Measurements from ENCODE around the gene SYNJ2. TPM values are rescaled to one million over a fixed set of nuclear protein-coding genes. Genes with fewer than 3 reads are reported as not detected.

SYNJ2 gene
- polyA plus RNA-seq, 1 donor from 2014 or later: 0.12 TPM

GRCh38 chr6:158021814-158022748, 40.4 kb downstream of the SYNJ2 start:
- TF ChIP-seq EZH2 (IDR thresholded peaks at IDR 0.05; ENCODE audit: borderline replicate concordance, insufficient read depth, low read length, poor library complexity, severe bottlenecking): no peak
- no peak for TF ChIP-seq RAD21 (conservative IDR thresholded peaks at IDR 0.05)
- no peak for TF ChIP-seq SMC3 (conservative IDR thresholded peaks at IDR 0.05; ENCODE audit: poor library complexity)
- no peak for TF ChIP-seq MXI1 (conservative IDR thresholded peaks at IDR 0.05; ENCODE audit: poor library complexity, severe bottlenecking)
- TF ChIP-seq TAF1 (IDR thresholded peaks at IDR 0.05; ENCODE audit: low read depth): no peak
- TF ChIP-seq EP300 (conservative IDR thresholded peaks at IDR 0.05; ENCODE audit: poor library complexity, severe bottlenecking): no peak
- no peak for TF ChIP-seq REST (IDR thresholded peaks at IDR 0.05; ENCODE audit: borderline replicate concordance)
- TF ChIP-seq CTCF (IDR thresholded peaks at IDR 0.05; ENCODE audit: poor library complexity, severe bottlenecking): no peak
- no peak for TF ChIP-seq POLR2AphosphoS5 (IDR thresholded peaks at IDR 0.05)
- H2AFZ ChIP-seq (ENCODE audit: low read depth, low read length): no peak overlapping the region
- no peaks in the 10 kb centered on the region for H3K9me3 ChIP-seq (ENCODE audit: low read length)
- no peak overlapping the region for H3K27ac ChIP-seq (ENCODE audit: low read length)
- H3K36me3 ChIP-seq (ENCODE audit: insufficient read depth, low read length): no peaks in the 10 kb centered on the region
- H4K20me1 ChIP-seq (ENCODE audit: insufficient read depth): no peaks in the 10 kb centered on the region
- H3K9ac ChIP-seq (ENCODE audit: low read length): no peak overlapping the region
- H3F3A ChIP-seq (ENCODE audit: insufficient read depth, low read length, poor library complexity, severe bottlenecking): no peaks in the 10 kb centered on the region
- H3K4me2 ChIP-seq (ENCODE audit: low read length): no peak overlapping the region
- H3K4me3 ChIP-seq (ENCODE audit: low read length): no peak overlapping the region
- H3K9me2 ChIP-seq (ENCODE audit: insufficient read depth, low read length): no peaks in the 10 kb centered on the region
- H3K27me3 ChIP-seq (ENCODE audit: insufficient read depth, low read depth, low read length): no peaks in the 10 kb centered on the region
- H3K79me2 ChIP-seq (replicated peaks; ENCODE audit: insufficient read depth, low read length): no peaks in the 10 kb centered on the region

- Histone ChIP-seq H3K4me2 (ENCODE audit: low read length) (no peak overlapping the region), H3K79me2 (replicated peaks; ENCODE audit: insufficient read depth, low read length) (no peaks in the 10 kb centered on the region), H3K9me2 (ENCODE audit: insufficient read depth, low read length) (no peaks in the 10 kb centered on the region), H3K36me3 (ENCODE audit: insufficient read depth, low read length) (no peaks in the 10 kb centered on the region), H3K9me3 (ENCODE audit: low read length) (no peaks in the 10 kb centered on the region), H3K27me3 (ENCODE audit: insufficient read depth, low read depth, low read length) (no peaks in the 10 kb centered on the region), H3F3A (ENCODE audit: insufficient read depth, low read length, poor library complexity, severe bottlenecking) (no peaks in the 10 kb centered on the region), H3K4me3 (ENCODE audit: low read length) (no peak overlapping the region), H4K20me1 (ENCODE audit: insufficient read depth) (no peaks in the 10 kb centered on the region), H3K9ac (ENCODE audit: low read length) (no peak overlapping the region), H3K27ac (ENCODE audit: low read length) (no peak overlapping the region), H2AFZ (ENCODE audit: low read depth, low read length) (no peak overlapping the region)
- no peak for TF ChIP-seq REST (IDR thresholded peaks at IDR 0.05; ENCODE audit: borderline replicate concordance)
- TF ChIP-seq POLR2AphosphoS5 (IDR thresholded peaks at IDR 0.05): no peak
- TF ChIP-seq MXI1 (conservative IDR thresholded peaks at IDR 0.05; ENCODE audit: poor library complexity, severe bottlenecking): no peak
- no peak for TF ChIP-seq CTCF (IDR thresholded peaks at IDR 0.05; ENCODE audit: poor library complexity, severe bottlenecking)
- no peak for TF ChIP-seq EZH2 (IDR thresholded peaks at IDR 0.05; ENCODE audit: borderline replicate concordance, insufficient read depth, low read length, poor library complexity, severe bottlenecking)
- no peak for TF ChIP-seq TAF1 (IDR thresholded peaks at IDR 0.05; ENCODE audit: low read depth)
- no peak for TF ChIP-seq RAD21 (conservative IDR thresholded peaks at IDR 0.05)
- TF ChIP-seq EP300 (conservative IDR thresholded peaks at IDR 0.05; ENCODE audit: poor library complexity, severe bottlenecking): no peak
Measured at GRCh38 chr6:158022749-158023596, 41.3 kb downstream of the SYNJ2 start.

All from neural cell (in vitro differentiated cells).